GM21526 (cell line): ENCODE measurements around the gene MIPOL1.
"Not testable (repeated sequence)": the region's sequence is repeated elsewhere in the genome, so short reads cannot be mapped to it uniquely, and the experiment has no call there.

ENCODE experiments used
- ATAC-seq: cut with Tn5 transposase; IDR thresholded peaks from one replicate; pipeline ENCODE4 v1.9.1; 2021; ENCODE audit warnings: moderate library complexity; ENCODE audit not compliant: unreplicated experiment, low FRiP score

MIPOL1 gene

DNA sequence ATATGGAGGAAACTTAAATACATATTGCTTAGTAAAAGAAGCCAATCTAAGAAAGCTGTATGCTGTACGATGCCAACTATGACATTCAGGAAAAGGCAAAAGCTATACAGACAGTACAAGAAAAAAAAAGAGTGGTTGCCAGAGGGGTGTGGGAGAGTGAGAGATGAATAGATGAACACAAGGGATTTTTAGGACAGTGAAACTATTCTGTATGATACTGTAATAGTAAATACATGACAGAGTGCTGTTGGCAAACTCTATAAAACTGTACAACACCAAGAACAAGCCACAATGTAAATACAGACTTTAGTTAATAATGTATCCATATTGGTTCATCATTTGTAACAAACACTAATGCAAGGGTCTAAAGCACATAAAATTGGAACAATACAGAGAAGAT is 10.9 kb upstream of the MIPOL1 start:
- ATAC-seq = no peak

DNA sequence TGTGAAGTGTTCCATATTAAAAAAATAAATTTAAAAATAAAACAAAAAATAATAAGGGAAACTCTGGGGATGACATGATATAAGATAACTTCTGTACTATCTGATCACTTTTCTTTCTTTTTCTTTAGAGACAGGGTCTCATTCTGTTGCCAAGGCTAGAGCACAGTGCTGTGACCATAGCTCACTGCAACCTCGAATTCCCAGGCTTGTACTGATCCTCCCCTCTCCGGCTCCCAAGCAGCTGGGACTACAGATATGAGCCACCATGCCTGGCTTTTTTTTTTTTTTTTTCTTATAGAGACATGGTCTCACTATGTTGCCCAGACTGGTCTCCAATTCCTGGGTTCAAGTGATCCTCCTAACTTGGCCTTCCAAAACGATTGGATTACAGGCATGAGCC is 10.4 kb upstream of the MIPOL1 start:
- no peak for ATAC-seq

GRCh38 chr14:37187840-37188577 is 9.7 kb upstream of the MIPOL1 start:
- ATAC-seq = not testable (repeated sequence)

- not testable (repeated sequence) for ATAC-seq
Observed at GRCh38 chr14:37189733-37190132, 8.0 kb upstream of the MIPOL1 start.

DNA sequence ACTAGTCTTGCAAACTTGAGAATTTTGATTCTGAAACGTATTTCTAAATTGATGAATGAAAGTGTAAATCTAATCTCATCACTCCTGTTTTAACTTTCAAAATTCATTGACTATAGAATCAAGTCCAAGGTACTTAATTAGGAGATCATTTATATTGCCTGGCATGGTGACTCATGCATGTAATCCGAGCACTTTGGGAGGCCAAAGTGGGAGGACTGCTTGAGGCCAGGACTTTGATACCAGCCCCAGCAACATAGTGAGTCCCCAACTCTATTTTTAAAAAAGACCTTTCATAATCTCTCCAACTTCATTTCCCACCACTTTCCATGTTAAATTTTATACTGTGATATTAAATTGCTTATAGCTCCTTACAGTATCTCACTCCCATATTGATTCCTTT is 3.0 kb upstream of the MIPOL1 start:
- no peak for ATAC-seq

- ATAC-seq = no peak
Observed at GRCh38 chr14:37195327-37195726, 2.4 kb upstream of the MIPOL1 start.

GRCh38 chr14:37196604-37197420 is 925 bp upstream of the MIPOL1 start:
- ATAC-seq = no peak

- ATAC-seq = no peak
Observed at GRCh38 chr14:37198273-37198598, 499 bp downstream of the MIPOL1 start.

GRCh38 chr14:37198907-37199306 is 1.2 kb downstream of the MIPOL1 start:
- no peak for ATAC-seq

DNA sequence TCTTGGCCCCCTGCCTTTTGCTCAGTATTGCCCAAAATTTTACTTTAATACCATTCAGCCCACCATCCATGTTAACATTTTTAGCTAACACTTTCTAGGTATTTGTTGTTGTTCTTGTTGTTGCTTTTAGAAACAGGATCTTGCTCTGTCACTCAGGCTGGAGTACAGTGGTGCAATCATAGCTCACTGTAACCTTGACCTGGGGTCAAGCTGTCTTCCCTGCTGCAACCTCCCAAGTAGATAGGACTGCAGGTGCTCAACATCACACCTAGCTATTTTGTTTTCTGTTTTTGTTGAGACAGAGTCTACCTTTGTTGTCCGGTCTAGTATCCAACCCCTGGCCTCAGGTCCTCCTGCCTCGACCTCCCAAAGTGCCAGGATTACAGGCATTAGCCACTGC is 4.0 kb downstream of the MIPOL1 start:
- no peak for ATAC-seq

DNA sequence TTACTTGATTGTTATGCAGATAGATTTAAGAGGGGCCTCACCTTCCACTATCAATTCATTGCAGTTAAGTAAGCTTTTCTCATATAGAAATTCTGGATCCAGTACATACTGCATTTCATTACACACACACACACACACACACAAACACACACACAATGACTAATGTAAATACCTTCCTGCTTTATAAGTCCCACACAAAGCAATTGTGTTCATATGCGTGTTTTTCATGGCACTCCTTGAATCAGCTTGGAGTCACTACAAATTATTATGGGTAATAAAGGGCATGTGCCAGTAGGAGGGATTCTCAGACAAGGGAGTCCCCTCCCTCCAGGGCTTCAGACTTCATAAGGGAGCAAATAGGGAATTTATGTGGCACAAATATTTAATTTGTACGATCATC is 4.5 kb downstream of the MIPOL1 start:
- ATAC-seq = no peak

DNA sequence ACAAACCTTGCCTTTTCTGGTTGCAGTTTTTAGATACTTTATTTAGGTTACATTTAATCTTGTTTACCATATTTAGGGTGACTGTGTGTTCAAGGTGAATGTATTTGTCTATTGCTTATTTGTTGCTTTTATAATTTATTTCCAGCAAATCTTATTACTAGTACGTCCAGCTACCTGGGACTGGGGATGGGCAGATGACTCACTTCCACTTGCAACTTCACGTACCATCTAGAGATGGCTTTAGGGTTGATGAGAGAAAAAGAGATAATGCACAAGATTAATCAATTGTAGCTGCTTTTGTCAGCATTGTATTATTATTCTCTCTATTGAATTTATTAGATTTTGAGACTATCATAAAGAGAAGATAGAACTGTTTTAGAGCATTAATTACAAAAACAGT is 5.1 kb downstream of the MIPOL1 start:
- ATAC-seq = no peak

GRCh38 chr14:37203423-37203822 is 5.7 kb downstream of the MIPOL1 start:
- no peak for ATAC-seq

GRCh38 chr14:37205623-37206605 is 8.2 kb downstream of the MIPOL1 start:
- ATAC-seq = not testable (repeated sequence)

GRCh38 chr14:37209617-37210016 is 11.9 kb downstream of the MIPOL1 start:
- not testable (repeated sequence) for ATAC-seq

- no peak for ATAC-seq
Observed at GRCh38 chr14:37210448-37210847, 12.7 kb downstream of the MIPOL1 start.

GRCh38 chr14:37213016-37213415 is 15.3 kb downstream of the MIPOL1 start:
- no peak for ATAC-seq

DNA sequence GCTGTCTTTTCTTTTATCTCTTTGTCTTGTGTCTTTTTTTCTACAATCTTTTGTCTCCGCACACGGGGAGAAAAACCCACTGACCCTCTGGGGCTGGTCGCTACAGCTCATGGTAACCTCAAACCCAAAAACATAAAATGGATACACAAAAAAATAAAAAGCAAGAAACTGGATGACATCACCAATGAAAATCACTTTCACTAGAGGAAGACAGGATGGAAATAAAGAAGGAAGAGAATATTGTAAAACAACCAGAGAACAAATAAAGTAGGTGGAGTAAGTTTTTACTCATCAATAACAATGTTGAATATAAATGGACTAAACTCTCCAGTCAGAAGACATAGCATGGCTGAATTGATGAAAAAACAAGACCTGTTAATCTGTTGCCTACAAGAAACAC is 17.6 kb downstream of the MIPOL1 start:
- no peak for ATAC-seq

DNA sequence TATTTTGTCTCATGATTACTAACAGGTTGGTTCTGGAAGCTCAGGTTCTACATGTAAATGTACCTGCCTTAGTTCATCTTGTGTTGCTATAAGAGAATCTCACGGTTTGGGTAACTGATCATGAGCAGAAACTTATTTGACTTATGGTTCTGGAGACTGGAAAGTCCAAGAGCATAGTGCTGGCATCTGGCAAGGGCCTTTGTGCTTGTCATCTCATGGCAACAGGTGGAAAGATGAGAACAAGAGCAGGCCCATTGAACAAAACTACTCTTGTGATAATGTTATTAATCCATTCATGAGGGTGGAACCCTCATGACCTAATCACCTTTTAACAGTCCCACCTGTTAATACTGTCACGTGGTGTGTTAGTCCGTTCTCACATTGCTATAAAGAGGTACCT is 23.3 kb downstream of the MIPOL1 start:
- ATAC-seq = no peak

DNA sequence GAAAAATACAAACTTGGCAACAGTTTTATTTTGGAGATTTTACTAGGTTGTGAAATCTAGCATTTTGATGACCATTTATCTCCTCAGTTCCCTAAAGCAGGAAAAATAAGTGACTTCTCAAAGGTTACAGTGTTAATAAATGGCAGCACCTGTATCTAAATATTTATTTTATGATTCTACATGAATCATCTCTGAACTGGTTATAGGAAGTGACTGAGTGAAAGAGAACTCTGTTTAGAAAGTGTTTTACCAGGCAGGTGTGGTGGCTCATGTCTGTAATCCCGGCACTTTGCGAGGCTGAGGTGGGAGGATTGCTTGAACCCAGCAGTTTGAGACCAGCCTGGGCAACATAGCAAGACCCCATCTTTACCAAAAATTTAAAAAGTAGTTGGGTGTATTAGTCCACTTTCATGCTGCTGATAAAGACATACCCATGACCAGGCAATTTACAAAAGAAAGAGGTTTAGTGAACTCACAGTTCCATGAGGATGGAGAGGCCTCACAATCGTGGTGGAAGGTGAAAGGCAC is 26.3 kb downstream of the MIPOL1 start:
- no peak for ATAC-seq

- not testable (repeated sequence) for ATAC-seq
Observed at GRCh38 chr14:37225668-37226067, 27.9 kb downstream of the MIPOL1 start.
